Hepatocyte (in vitro differentiated cells): Measurements from ENCODE around the gene MOSMO. TPM values are rescaled to one million over a fixed set of nuclear protein-coding genes. Genes with fewer than 3 reads are reported as not detected.

Experiments used
- DNase-seq: peaks from one replicate; pipeline ENCODE4 v3.0.0-alpha.2; 2016; ENCODE audit warnings: low spot score
- H2AFZ ChIP-seq: fragments of 200-600 bp; sonication (generic); 2 replicates; pipeline ENCODE4 v1.6.0; 2016; ENCODE audit warnings: antibody characterized with exemption, mild to moderate bottlenecking
- H3K27ac ChIP-seq: fragments of 200-600 bp; sonication (generic); 2 replicates; pipeline ENCODE4 v1.5.1; 2016; ENCODE audit warnings: mild to moderate bottlenecking
- H3K27me3 ChIP-seq: fragments of 200-600 bp; sonication (generic); 2 replicates; pipeline ENCODE4 v1.6.1; 2016
- H3K36me3 ChIP-seq: fragments of 200-600 bp; sonication (generic); replicated peaks from 2 replicates; pipeline ENCODE4 v1.5.1; 2016; ENCODE audit warnings: low read depth; ENCODE audit not compliant: insufficient read depth
- H3K4me1 ChIP-seq: fragments of 200-600 bp; sonication (generic); 2 replicates; pipeline ENCODE4 v1.5.1; 2016; ENCODE audit warnings: mild to moderate bottlenecking, moderate library complexity; ENCODE audit not compliant: insufficient read depth
- H3K4me2 ChIP-seq: fragments of 200-600 bp; sonication (generic); 2 replicates; pipeline ENCODE4 v1.6.0; 2016
- H3K4me3 ChIP-seq: fragments of 200-600 bp; sonication (generic); 2 replicates; pipeline ENCODE4 v1.5.1; 2016; ENCODE audit warnings: mild to moderate bottlenecking
- H3K79me2 ChIP-seq: fragments of 200-600 bp; sonication (generic); 2 replicates; pipeline ENCODE4 v1.6.0; 2017; ENCODE audit warnings: mild to moderate bottlenecking
- H3K9me2 ChIP-seq: fragments of 200-600 bp; sonication (generic); replicated peaks from 2 replicates; pipeline ENCODE4 v1.6.0; 2017; ENCODE audit warnings: mild to moderate bottlenecking; ENCODE audit not compliant: insufficient read depth
- H3K9me3 ChIP-seq: fragments of 200-600 bp; sonication (generic); 2 replicates; pipeline ENCODE4 v1.5.1; 2016; ENCODE audit warnings: low read depth, mild to moderate bottlenecking
- H4K20me1 ChIP-seq: fragments of 200-600 bp; sonication (generic); 2 replicates; pipeline ENCODE4 v1.6.0; 2016; ENCODE audit warnings: mild to moderate bottlenecking; ENCODE audit not compliant: insufficient read depth, poor library complexity, severe bottlenecking
- EZH2 ChIP-seq: fragments of 200-600 bp; sonication (generic); IDR thresholded peaks from 2 replicates; pipeline ENCODE4 v1.6.1; 2016; ENCODE audit warnings: antibody characterized with exemption, mild to moderate bottlenecking, borderline replicate concordance
- EZH2phosphoT487 ChIP-seq: fragments of 200-600 bp; sonication (generic); IDR thresholded peaks from one replicate; pipeline ENCODE4 v1.6.1; 2018; ENCODE audit warnings: antibody characterized with exemption, mild to moderate bottlenecking, low read depth, moderate library complexity; ENCODE audit not compliant: unreplicated experiment, severe bottlenecking
- WGBS: methylation state at CpG from one replicate; pipeline ENCODE4 v1.1.6; 2016; ENCODE audit warnings: low lambda C conversion rate; ENCODE audit errors: missing lambda C conversion rate; 5-methylcytosine and 5-hydroxymethylcytosine counted together
- polyA plus RNA-seq: library from polyadenylated mRNA; unstranded; fragments of >200 nt; fragmentation: Nextera tagmentation; extraction: Ambion mirVana; gene quantifications from 2 replicates; pipeline ENCODE4 v1.2.1, GENCODE V29; 2016
- total RNA-seq: library from RNA; depleted of rRNA; stranded (reverse); fragments of >200 nt; gene quantifications from 2 replicates; pipeline ENCODE4 v1.2.3, GENCODE V29; 2014
- TF ChIP-seq, protein P1 (sequence below): fragments of 200-600 bp; sonication (generic); IDR thresholded peaks from 2 replicates; pipeline ENCODE4 v1.5.1; 2016; ENCODE audit warnings: antibody characterized with exemption, mild to moderate bottlenecking; ENCODE audit not compliant: poor library complexity

The MOSMO gene
- total and polyA plus RNA-seq, 2 experiments from 2014 or later, result 6.5 to 16.1 TPM

DNA sequence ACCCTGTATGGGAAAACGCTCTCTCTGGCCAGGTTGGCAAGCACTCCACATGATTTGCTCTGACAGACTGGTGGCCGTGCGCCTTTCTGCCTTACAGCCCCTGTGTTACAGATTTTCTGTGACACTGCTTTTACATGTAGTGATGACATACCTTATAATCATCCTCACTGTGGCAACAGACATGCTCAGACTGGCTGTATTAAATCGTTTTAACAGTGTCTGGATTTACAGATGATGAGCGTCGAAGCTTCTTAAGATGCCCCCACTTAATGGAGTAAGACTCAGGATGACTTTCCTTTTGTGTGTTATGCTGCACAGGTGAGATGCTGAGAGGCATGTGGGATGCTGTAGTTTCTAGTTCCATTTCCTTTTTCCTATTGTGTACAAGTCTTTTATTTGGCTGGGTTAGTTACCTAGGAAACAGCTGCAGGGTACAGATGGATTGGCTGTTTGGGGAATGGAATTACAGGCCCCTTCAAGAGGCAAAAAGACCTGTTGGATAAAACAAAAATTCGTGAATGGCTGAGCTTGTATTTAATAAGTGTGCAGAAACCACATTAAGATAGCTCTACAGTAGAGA lies 63.5 kb downstream of the MOSMO start:
- Histone ChIP-seq H3K4me2 (no peak overlapping the region), H3K79me2 (peaks cover 12% of the 10 kb centered on the region), H3K36me3 (no peaks in the 10 kb centered on the region), H3K9me3 (no peaks in the 10 kb centered on the region), H3K4me3 (no peak overlapping the region), H3K9me2 (no peaks in the 10 kb centered on the region), H3K27me3 (no peaks in the 10 kb centered on the region), H4K20me1 (no peaks in the 10 kb centered on the region), H2AFZ (no peak overlapping the region), H3K4me1 (no peaks in the 10 kb centered on the region), H3K27ac (no peak overlapping the region)
- TF ChIP-seq EZH2phosphoT487, result no peak
- TF ChIP-seq, protein P1, sequence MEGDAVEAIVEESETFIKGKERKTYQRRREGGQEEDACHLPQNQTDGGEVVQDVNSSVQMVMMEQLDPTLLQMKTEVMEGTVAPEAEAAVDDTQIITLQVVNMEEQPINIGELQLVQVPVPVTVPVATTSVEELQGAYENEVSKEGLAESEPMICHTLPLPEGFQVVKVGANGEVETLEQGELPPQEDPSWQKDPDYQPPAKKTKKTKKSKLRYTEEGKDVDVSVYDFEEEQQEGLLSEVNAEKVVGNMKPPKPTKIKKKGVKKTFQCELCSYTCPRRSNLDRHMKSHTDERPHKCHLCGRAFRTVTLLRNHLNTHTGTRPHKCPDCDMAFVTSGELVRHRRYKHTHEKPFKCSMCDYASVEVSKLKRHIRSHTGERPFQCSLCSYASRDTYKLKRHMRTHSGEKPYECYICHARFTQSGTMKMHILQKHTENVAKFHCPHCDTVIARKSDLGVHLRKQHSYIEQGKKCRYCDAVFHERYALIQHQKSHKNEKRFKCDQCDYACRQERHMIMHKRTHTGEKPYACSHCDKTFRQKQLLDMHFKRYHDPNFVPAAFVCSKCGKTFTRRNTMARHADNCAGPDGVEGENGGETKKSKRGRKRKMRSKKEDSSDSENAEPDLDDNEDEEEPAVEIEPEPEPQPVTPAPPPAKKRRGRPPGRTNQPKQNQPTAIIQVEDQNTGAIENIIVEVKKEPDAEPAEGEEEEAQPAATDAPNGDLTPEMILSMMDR, result no peak
- no peak for TF ChIP-seq EZH2
- no peak for DNase-seq
- WGBS, result 90% methylated on average over 7 of the region's 7 CpGs

DNA sequence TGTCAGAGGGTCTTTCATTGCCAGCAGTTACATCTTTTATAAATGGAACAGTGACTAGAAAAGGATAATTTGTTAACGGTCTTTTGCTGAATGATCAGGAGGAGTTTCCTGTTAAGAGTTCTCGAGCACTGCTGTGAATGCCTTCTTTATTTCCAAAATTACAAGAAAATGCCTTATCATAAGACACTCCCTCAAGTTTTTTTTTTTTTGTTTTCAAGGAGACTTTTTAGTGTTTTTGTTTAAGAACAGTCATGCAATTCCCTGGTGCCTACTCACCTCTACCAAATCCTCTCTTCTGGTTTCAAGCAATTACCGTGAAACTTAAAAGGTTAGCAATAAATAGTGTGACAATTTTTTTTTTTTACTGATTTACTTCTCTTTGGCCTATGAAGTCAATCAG lies 65.4 kb downstream of the MOSMO start:
- Histone ChIP-seq H2AFZ (no peak overlapping the region), H3K79me2 (peaks cover 5% of the 10 kb centered on the region), H3K4me1 (no peaks in the 10 kb centered on the region), H3K9me3 (no peaks in the 10 kb centered on the region), H3K4me3 (no peak overlapping the region), H4K20me1 (no peaks in the 10 kb centered on the region), H3K27me3 (no peaks in the 10 kb centered on the region), H3K4me2 (no peak overlapping the region), H3K9me2 (no peaks in the 10 kb centered on the region), H3K36me3 (no peaks in the 10 kb centered on the region), H3K27ac (no peak overlapping the region)
- TF ChIP-seq, protein P1, result no peak
- TF ChIP-seq EZH2, result no peak
- no peak for TF ChIP-seq EZH2phosphoT487
- DNase-seq, result no peak
- WGBS, result 92% methylated on average over 3 of the region's 3 CpGs

DNA sequence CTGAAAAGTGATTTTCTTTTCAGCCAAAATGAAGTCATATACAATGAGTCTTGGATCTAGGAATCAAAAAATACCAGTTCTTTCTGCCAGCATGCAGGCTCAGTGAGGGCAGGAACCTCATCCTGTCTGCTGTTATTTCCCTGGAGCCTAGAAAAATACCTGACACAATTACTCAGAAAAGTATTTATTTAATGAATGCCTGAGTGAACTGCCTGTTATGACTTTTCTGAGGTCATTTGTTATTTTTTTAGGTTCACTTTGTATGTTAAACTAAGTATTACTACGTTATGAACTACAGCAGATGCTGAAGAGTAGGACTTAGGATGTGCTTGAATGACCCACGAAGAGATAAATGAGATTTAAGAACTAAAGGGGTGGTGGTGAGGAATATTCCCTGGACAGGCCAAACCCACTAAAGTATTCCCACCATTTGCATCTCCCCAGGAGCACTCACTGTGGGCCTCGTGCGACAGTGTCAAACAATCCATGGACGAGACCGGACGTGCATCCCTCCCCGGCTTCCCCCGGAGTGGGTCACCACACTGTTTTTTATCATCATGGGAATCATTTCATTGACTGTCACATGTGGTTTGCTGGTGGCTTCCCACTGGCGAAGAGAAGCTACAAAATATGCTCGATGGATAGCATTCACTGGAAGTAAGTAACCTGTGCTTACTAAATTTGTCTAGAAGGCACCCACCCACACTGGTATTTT lies 67.3 kb downstream of the MOSMO start:
- Histone ChIP-seq H2AFZ (no peak overlapping the region), H3K9me3 (no peaks in the 10 kb centered on the region), H3K79me2 (peaks cover under 1% of the 10 kb centered on the region), H3K9me2 (no peaks in the 10 kb centered on the region), H3K4me2 (no peak overlapping the region), H3K4me3 (no peak overlapping the region), H3K4me1 (no peaks in the 10 kb centered on the region), H3K36me3 (no peaks in the 10 kb centered on the region), H3K27ac (no peak overlapping the region), H3K27me3 (no peaks in the 10 kb centered on the region), H4K20me1 (no peaks in the 10 kb centered on the region)
- WGBS, result 94% methylated on average over 11 of the region's 11 CpGs
- no peak for DNase-seq
- TF ChIP-seq EZH2phosphoT487 (no peak), EZH2 (no peak)
- TF ChIP-seq, protein P1, result no peak
